Measurements from ENCODE around the gene CREBL2. TPM values are rescaled to one million over a fixed set of nuclear protein-coding genes. Genes with fewer than 3 reads are reported as not detected.

Gene CREBL2
- total and polyA plus RNA-seq, 2 donors (not counting 1 experiment from before 2014, with no cell fraction given): 6.5 to 22.1 TPM

DNA sequence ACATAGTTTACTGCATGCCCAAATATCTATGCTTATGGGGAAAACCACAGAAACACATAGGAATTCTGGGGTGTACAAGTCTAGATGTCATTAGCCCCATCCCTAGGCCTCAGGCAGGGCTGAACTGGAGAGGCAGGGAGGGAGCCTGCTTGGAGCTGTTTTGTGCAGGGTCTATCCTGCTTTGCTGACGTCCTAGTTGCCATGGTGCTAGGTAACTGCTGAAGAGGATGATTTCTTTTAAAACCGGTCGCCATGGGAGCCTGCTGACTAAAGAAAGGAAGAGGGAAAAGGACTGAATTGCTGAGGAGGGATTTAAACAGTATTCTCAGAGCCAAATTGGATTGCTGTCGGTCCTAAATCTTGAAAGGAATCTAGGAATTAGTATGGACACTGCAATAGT lies 73.6 kb downstream of the CREBL2 start:
- H3K27me3 Mint-ChIP-seq: no peaks in the 10 kb centered on the region
- H3K4me3 ChIP-seq (ENCODE audit: control extremely low read depth in 1 of 5, extremely low read depth in 1 of 5, insufficient read depth in 1 of 5, low read depth in 2 of 5, low read length in 4 of 5): no peak overlapping the region
- 94% methylated on average over 3 of the region's 4 CpGs for WGBS (ENCODE audit: insufficient coverage)
- ATAC-seq (ENCODE audit: low read depth) (no peak), DNase-seq (no peak)
- TF ChIP-seq CTCF (IDR thresholded peaks at IDR 0.05) (no peak), EZH2 (IDR thresholded peaks at IDR 0.05; ENCODE audit: borderline replicate concordance, insufficient read depth, low read depth, low read length, poor library complexity, severe bottlenecking) (no peak)
- intact Hi-C loops (cut with micrococcal nuclease): no loop called here
- H3K9me3 Mint-ChIP-seq (ENCODE audit: insufficient read depth): no peaks in the 10 kb centered on the region
- H3K4me2 ChIP-seq (replicated peaks; ENCODE audit: low read depth, low read length, poor library complexity, severe bottlenecking): no peak overlapping the region
- H3K36me3 ChIP-seq (replicated peaks in 1 of 2; ENCODE audit: control extremely low read depth in 1 of 2, control insufficient read depth in 1 of 2, extremely low read depth in 1 of 2, insufficient read depth in 2 of 2, low read length in 1 of 2): no peaks in the 10 kb centered on the region
- no peaks in the 10 kb centered on the region for H3K27me3 ChIP-seq (replicated peaks in 1 of 4; ENCODE audit: control extremely low read depth in 1 of 4, control insufficient read depth in 3 of 4, insufficient read depth in 4 of 4, low read length in 3 of 4)
- H3K27ac ChIP-seq (ENCODE audit: low read length in 2 of 2): no peak overlapping the region
- H3K4me3 Mint-ChIP-seq: no peak overlapping the region
- no peak overlapping the region for H2AFZ ChIP-seq (ENCODE audit: insufficient read depth, low read depth, low read length, poor library complexity, severe bottlenecking)
- H3K27ac Mint-ChIP-seq: no peak overlapping the region
- H3K9ac ChIP-seq (ENCODE audit: low read length): no peak overlapping the region
- H3K4me1 Mint-ChIP-seq: no peaks in the 10 kb centered on the region
- no peaks in the 10 kb centered on the region for H3K4me1 ChIP-seq (ENCODE audit: control insufficient read depth in 2 of 2, insufficient read depth in 2 of 2, low read length in 2 of 2)
- H3K79me2 ChIP-seq (ENCODE audit: control insufficient read depth, insufficient read depth, low read length): no peaks in the 10 kb centered on the region
- H3K9me3 ChIP-seq (ENCODE audit: control extremely low read depth in 1 of 3, control insufficient read depth in 2 of 3, insufficient read depth in 1 of 3, low read length in 2 of 3): no peaks in the 10 kb centered on the region
- no peaks in the 10 kb centered on the region for H4K20me1 ChIP-seq (ENCODE audit: control insufficient read depth, insufficient read depth, low read length, poor library complexity, severe bottlenecking)
- ChIA-PET POLR2A (no interaction called here), CTCF (no interaction called here)

DNA sequence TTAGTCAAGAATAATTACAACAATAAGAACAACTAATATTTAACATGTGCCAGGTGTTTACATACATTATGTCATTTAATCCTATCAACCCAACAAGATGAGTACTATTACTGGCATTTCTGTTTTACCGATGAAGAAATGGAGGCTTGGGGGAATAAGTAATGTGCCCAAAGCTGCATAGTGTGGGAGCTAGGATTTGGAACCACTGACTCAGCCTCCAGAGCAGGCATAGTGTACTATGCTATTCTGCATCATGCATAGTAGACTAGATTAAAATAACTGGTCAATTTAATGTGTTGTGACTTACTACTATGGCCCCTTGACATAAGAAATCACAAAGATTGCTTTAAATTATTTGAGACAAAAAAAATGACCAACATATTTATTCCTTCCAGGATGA lies 74.8 kb downstream of the CREBL2 start:
- Histone ChIP-seq H3K27ac (ENCODE audit: low read length in 2 of 2) (no peak overlapping the region), H3K79me2 (ENCODE audit: control insufficient read depth, insufficient read depth, low read length) (no peaks in the 10 kb centered on the region), H3K9ac (ENCODE audit: low read length) (no peak overlapping the region), H2AFZ (ENCODE audit: insufficient read depth, low read depth, low read length, poor library complexity, severe bottlenecking) (no peak overlapping the region), H3K9me3 (ENCODE audit: control extremely low read depth in 1 of 3, control insufficient read depth in 2 of 3, insufficient read depth in 1 of 3, low read length in 2 of 3) (no peaks in the 10 kb centered on the region), H3K36me3 (replicated peaks in 1 of 2; ENCODE audit: control extremely low read depth in 1 of 2, control insufficient read depth in 1 of 2, extremely low read depth in 1 of 2, insufficient read depth in 2 of 2, low read length in 1 of 2) (no peaks in the 10 kb centered on the region), H3K4me2 (replicated peaks; ENCODE audit: low read depth, low read length, poor library complexity, severe bottlenecking) (no peak overlapping the region), H3K27me3 (replicated peaks in 1 of 4; ENCODE audit: control extremely low read depth in 1 of 4, control insufficient read depth in 3 of 4, insufficient read depth in 4 of 4, low read length in 3 of 4) (no peaks in the 10 kb centered on the region), H4K20me1 (ENCODE audit: control insufficient read depth, insufficient read depth, low read length, poor library complexity, severe bottlenecking) (no peaks in the 10 kb centered on the region), H3K4me3 (ENCODE audit: control extremely low read depth in 1 of 5, extremely low read depth in 1 of 5, insufficient read depth in 1 of 5, low read depth in 2 of 5, low read length in 4 of 5) (no peak overlapping the region), H3K4me1 (ENCODE audit: control insufficient read depth in 2 of 2, insufficient read depth in 2 of 2, low read length in 2 of 2) (peaks cover 3 to 5% of the 10 kb centered on the region in 2 donors)
- no peak for ATAC-seq (ENCODE audit: low read depth)
- ChIA-PET CTCF (no interaction called here), POLR2A (interaction anchor here (0.8 kb wide), 1 partner anchor 50 kb away, joined by 3 read pairs; no protein-coding TSS in a partner anchor)
- no peak for DNase-seq
- H3K27ac Mint-ChIP-seq: no peak overlapping the region
- H3K27me3 Mint-ChIP-seq: no peaks in the 10 kb centered on the region
- H3K9me3 Mint-ChIP-seq (ENCODE audit: insufficient read depth): no peaks in the 10 kb centered on the region
- H3K4me1 Mint-ChIP-seq: peaks cover 4% of the 10 kb centered on the region
- no peak overlapping the region for H3K4me3 Mint-ChIP-seq
- TF ChIP-seq EZH2 (IDR thresholded peaks at IDR 0.05; ENCODE audit: borderline replicate concordance, insufficient read depth, low read depth, low read length, poor library complexity, severe bottlenecking) (no peak), CTCF (IDR thresholded peaks at IDR 0.05) (no peak)
- no CpG with 5 or more reads among the region's 1 CpG for WGBS (ENCODE audit: insufficient coverage)
- intact Hi-C loops (cut with micrococcal nuclease): no loop called here
